Muscle of leg (tissue), 11 donors: ENCODE results near the gene IARS1. TPM values are rescaled to one million over a fixed set of nuclear protein-coding genes. Genes with fewer than 3 reads are reported as not detected.

Source experiments
- DNase-seq: peaks from one replicate; pipeline ENCODE4 v3.0.0; 2013
- H3K27ac ChIP-seq: one replicate; pipeline ENCODE4 v1.5.1; 2013; ENCODE audit warnings: mild to moderate bottlenecking, low read length, control low read depth
- H3K27me3 ChIP-seq: one replicate; pipeline ENCODE4 v1.6.1; 2013; ENCODE audit warnings: low read length; ENCODE audit not compliant: control insufficient read depth, insufficient read depth
- H3K36me3 ChIP-seq: one replicate; pipeline ENCODE4 v1.6.1; 2013; ENCODE audit warnings: low read length; ENCODE audit not compliant: control insufficient read depth, insufficient read depth
- H3K4me1 ChIP-seq: one replicate; pipeline ENCODE4 v1.6.1; 2013; ENCODE audit warnings: low read length; ENCODE audit not compliant: control insufficient read depth, insufficient read depth
- H3K4me3 ChIP-seq: one replicate; pipeline ENCODE4 v1.5.1; 2013; ENCODE audit warnings: low read length, control low read depth
- H3K9me3 ChIP-seq: replicated peaks from 2 replicates; pipeline ENCODE4 v1.6.1; 2013; ENCODE audit warnings: low read depth, low read length; ENCODE audit not compliant: control insufficient read depth
- WGBS: methylation state at CpG from one replicate; pipeline ENCODE4 v1.1.5; 2013; ENCODE audit warnings: missing lambda C conversion rate; ENCODE audit not compliant: insufficient coverage; 5-methylcytosine and 5-hydroxymethylcytosine counted together
- polyA plus RNA-seq, 8 donors: library from polyadenylated mRNA; unstranded; fragments of 120-200 nt; gene quantifications; one replicate each; pipeline versions ENCODE4 v1.2.1 to v1.2.3, GENCODE V29; 2013; ENCODE audit warnings: inconsistent platforms in 1 of 8, low replicate concordance in 1 of 8; ENCODE audit not compliant: insufficient read length in 8 of 8, insufficient read depth in 1 of 8
- total RNA-seq: library from RNA; stranded (reverse); fragments of 120-200 nt; gene quantifications from one replicate; pipeline ENCODE4 v1.2.4, GENCODE V29; 2013

The IARS1 gene
- total and polyA plus RNA-seq, 9 donors: 48.4 to 96.3 (median 62.2) TPM

- no peaks in the 10 kb centered on the region for H3K4me1 ChIP-seq
- H3K4me3 ChIP-seq: no peak overlapping the region
- no peaks in the 10 kb centered on the region for H3K27me3 ChIP-seq
- 76% methylated on average over 3 of the region's 4 CpGs for WGBS
- H3K27ac ChIP-seq: no peak overlapping the region
- H3K36me3 ChIP-seq: peaks cover 72% of the 10 kb centered on the region
- DNase-seq: no peak
- H3K9me3 ChIP-seq: no peaks in the 10 kb centered on the region
These were observed 39.8 kb downstream of the IARS1 start for GRCh38 chr9:92253656-92254055.

GRCh38 chr9:92247981-92248380, 45.5 kb downstream of the IARS1 start:
- no peak overlapping the region for H3K4me3 ChIP-seq
- no peak overlapping the region for H3K27ac ChIP-seq
- peaks cover 72% of the 10 kb centered on the region for H3K36me3 ChIP-seq
- H3K4me1 ChIP-seq: no peaks in the 10 kb centered on the region
- no peaks in the 10 kb centered on the region for H3K9me3 ChIP-seq
- WGBS: no CpG with 5 or more reads among the region's 3 CpGs
- no peaks in the 10 kb centered on the region for H3K27me3 ChIP-seq
- DNase-seq: no peak

- WGBS: 83% methylated on average over 1 of the region's 4 CpGs
- no peak for DNase-seq
- no peak overlapping the region for H3K4me3 ChIP-seq
- no peaks in the 10 kb centered on the region for H3K27me3 ChIP-seq
- H3K9me3 ChIP-seq: no peaks in the 10 kb centered on the region
- peaks cover 75% of the 10 kb centered on the region for H3K36me3 ChIP-seq
- no peak overlapping the region for H3K27ac ChIP-seq
- no peaks in the 10 kb centered on the region for H3K4me1 ChIP-seq
These were observed 46.2 kb downstream of the IARS1 start for GRCh38 chr9:92247296-92247695.

- H3K36me3 ChIP-seq: peaks cover 68% of the 10 kb centered on the region
- H3K4me1 ChIP-seq: no peaks in the 10 kb centered on the region
- H3K4me3 ChIP-seq: no peak overlapping the region
- WGBS: 96% methylated on average over 6 of the region's 7 CpGs
- no peaks in the 10 kb centered on the region for H3K27me3 ChIP-seq
- H3K9me3 ChIP-seq: no peaks in the 10 kb centered on the region
- DNase-seq: no peak
- H3K27ac ChIP-seq: no peak overlapping the region
These were observed 48.3 kb downstream of the IARS1 start for GRCh38 chr9:92245005-92245797.

Other genes starting within 250 kb of the IARS1 start
- gene SPTLC1, start 178.3 kb downstream of the IARS1 start, total RNA-seq: 47.7 TPM
- 10 to 100 TPM; 38.3 to 56.4 (median 42.5) TPM for gene SPTLC1, start 178.3 kb downstream of the IARS1 start, polyA plus RNA-seq
- gene NOL8, start 31.7 kb upstream of the IARS1 start, total RNA-seq: 21.6 TPM
- gene NOL8, start 31.7 kb upstream of the IARS1 start, polyA plus RNA-seq: 10 to 100 TPM; 23.1 to 31.9 (median 26.1) TPM
- 6.4 TPM for gene CENPP, start 32.3 kb upstream of the IARS1 start, total RNA-seq
- 1 to 10 TPM; 3.6 to 6.4 (median 5.1) TPM for gene CENPP, start 32.3 kb upstream of the IARS1 start, polyA plus RNA-seq
- gene OGN, start 110.9 kb upstream of the IARS1 start, total RNA-seq: 454 TPM
- gene OGN, start 110.9 kb upstream of the IARS1 start, polyA plus RNA-seq: 100 to 1,000 TPM; 346 to 821 (median 472) TPM
- 8.9 TPM for gene OMD, start 130.8 kb upstream of the IARS1 start, total RNA-seq
- 1 to 10 TPM; 2.7 to 7.0 (median 3.7) TPM for gene OMD, start 130.8 kb upstream of the IARS1 start, polyA plus RNA-seq
- gene ASPN, start 188.8 kb upstream of the IARS1 start, total RNA-seq: 473 TPM
- gene ASPN, start 188.8 kb upstream of the IARS1 start, polyA plus RNA-seq: 100 to 1,000 TPM; 147 to 546 (median 215) TPM
- gene ECM2, start 242.3 kb upstream of the IARS1 start, total RNA-seq: 16.0 TPM
- gene ECM2, start 242.3 kb upstream of the IARS1 start, polyA plus RNA-seq: 10 to 100 TPM; 14.7 to 28.3 (median 17.3) TPM